IMR-90 (cell line): Measurements from ENCODE around the gene TRIM24. TPM values are rescaled to one million over a fixed set of nuclear protein-coding genes. Genes with fewer than 3 reads are reported as not detected.

ENCODE experiments used
- ATAC-seq: fragments of 200-7000 bp; cut with Tn5 transposase; 2 replicates; pipeline ENCODE4 v1.9.1; 2020; ENCODE audit warnings: low read depth, mild to moderate bottlenecking, moderate library complexity
- BruUV-seq: library from RNA; stranded (reverse); fragments of 400-500 nt; replicated peaks from 2 replicates; lab custom pipeline; 2021; lab: Mats Ljungman, UMichigan
- CTCF ChIA-PET: fragments of 300-600 bp; formaldehyde crosslinking; extraction: SDS; loops from one replicate; lab custom pipeline; 2021; ENCODE audit warnings: antibody characterized with exemption; lab: Yijun Ruan, JAX
- POLR2A ChIA-PET: fragments of 300-600 bp; sonication (Branson Sonifier 250); formaldehyde crosslinking; loops from one replicate; lab custom pipeline; 2022; ENCODE audit warnings: antibody characterized with exemption; ENCODE audit not compliant: unreplicated experiment; lab: Charles Lee
- DNase-seq: peaks from one replicate; pipeline ENCODE4 v3.0.0; 2013
- H2AFZ ChIP-seq: replicated peaks from 2 replicates; pipeline ENCODE3; 2013; ENCODE audit warnings: low read length, mild to moderate bottlenecking; ENCODE audit not compliant: poor library complexity
- H2AK5ac ChIP-seq: 2 replicates; pipeline ENCODE4 v1.6.1; 2013; ENCODE audit warnings: low read depth, low read length, inconsistent platforms
- H2AK9ac ChIP-seq: replicated peaks from 2 replicates; pipeline ENCODE3; 2013; ENCODE audit warnings: mild to moderate bottlenecking, low read depth, low read length, moderate library complexity; ENCODE audit not compliant: poor library complexity
- H2BK120ac ChIP-seq: 2 replicates; pipeline ENCODE4 v1.6.1; 2013; ENCODE audit warnings: low read depth, low read length, inconsistent platforms
- H2BK15ac ChIP-seq: 3 replicates; pipeline ENCODE4 v1.6.1; 2013; ENCODE audit warnings: low read depth, low read length, inconsistent platforms
- H2BK20ac ChIP-seq: 2 replicates; pipeline ENCODE4 v1.6.1; 2013; ENCODE audit warnings: low read depth, mild to moderate bottlenecking, inconsistent platforms, low read length, moderate library complexity
- H2BK5ac ChIP-seq: 2 replicates; pipeline ENCODE4 v1.6.1; 2013; ENCODE audit warnings: mild to moderate bottlenecking, low read depth, low read length, inconsistent platforms; ENCODE audit not compliant: poor library complexity, severe bottlenecking
- H3K14ac ChIP-seq: replicated peaks from 2 replicates; pipeline ENCODE4 v1.6.1; 2013; ENCODE audit warnings: low read depth, low read length, inconsistent platforms
- H3K18ac ChIP-seq: 2 replicates; pipeline ENCODE4 v1.6.1; 2013; ENCODE audit warnings: low read depth, low read length, control low read depth
- H3K23ac ChIP-seq: 2 replicates; pipeline ENCODE4 v1.6.1; 2013; ENCODE audit warnings: low read depth, low read length, inconsistent platforms
- H3K27ac ChIP-seq: 2 replicates; pipeline ENCODE4 v1.5.1; 2013; ENCODE audit warnings: mild to moderate bottlenecking, control low read depth, low read length; ENCODE audit not compliant: insufficient read depth
- H3K27me3 ChIP-seq: 2 replicates; pipeline ENCODE4 v1.6.1; 2013; ENCODE audit warnings: low read length; ENCODE audit not compliant: control insufficient read depth, insufficient read depth
- H3K36me3 ChIP-seq: 2 replicates; pipeline ENCODE4 v1.6.1; 2013; ENCODE audit warnings: low read length, mixed read lengths; ENCODE audit not compliant: control insufficient read depth, insufficient read depth
- H3K4ac ChIP-seq: 2 replicates; pipeline ENCODE4 v1.6.1; 2013; ENCODE audit warnings: low read depth, low read length, inconsistent platforms
- H3K4me1 ChIP-seq: 2 replicates; pipeline ENCODE4 v1.6.1; 2013; ENCODE audit warnings: low read length, mixed read lengths; ENCODE audit not compliant: control insufficient read depth, insufficient read depth
- H3K4me2 ChIP-seq: 2 replicates; pipeline ENCODE4 v1.6.1; 2013; ENCODE audit warnings: low read depth, mild to moderate bottlenecking, control low read depth, low read length, moderate library complexity
- H3K4me3 ChIP-seq: 2 replicates; pipeline ENCODE4 v1.5.1; 2013; ENCODE audit warnings: low read depth, mild to moderate bottlenecking, control low read depth, low read length, moderate library complexity; ENCODE audit not compliant: insufficient read depth
- H3K56ac ChIP-seq: 2 replicates; pipeline ENCODE4 v1.6.1; 2013; ENCODE audit warnings: low read length, inconsistent platforms; ENCODE audit not compliant: insufficient read depth; ENCODE audit errors: extremely low read depth
- H3K79me1 ChIP-seq, 2 experiments: 2 replicates each; pipeline ENCODE4 v1.6.1; 2013; ENCODE audit warnings: low read length in 2 of 2, inconsistent platforms in 1 of 2, low read depth in 1 of 2
- H3K9ac ChIP-seq: 2 replicates; pipeline ENCODE4 v1.6.1; 2013; ENCODE audit warnings: low read depth, low read length, control low read depth
- H3K9me1 ChIP-seq: 2 replicates; pipeline ENCODE4 v1.6.1; 2013; ENCODE audit warnings: low read length, inconsistent platforms; ENCODE audit not compliant: insufficient read depth
- H3K9me3 ChIP-seq: 2 replicates; pipeline ENCODE4 v1.6.1; 2013; ENCODE audit warnings: low read length; ENCODE audit not compliant: control insufficient read depth, insufficient read depth
- H4K20me1 ChIP-seq: 2 replicates; pipeline ENCODE4 v1.6.1; 2013; ENCODE audit warnings: low read length, inconsistent platforms; ENCODE audit not compliant: insufficient read depth
- H4K5ac ChIP-seq: 2 replicates; pipeline ENCODE4 v1.6.1; 2013; ENCODE audit warnings: mild to moderate bottlenecking, low read depth, low read length, control low read depth
- H4K8ac ChIP-seq, 2 experiments: 2 replicates each; pipeline ENCODE4 v1.6.1; 2013; ENCODE audit warnings: low read depth in 2 of 2, low read length in 2 of 2, control low read depth in 1 of 2, inconsistent platforms in 1 of 2
- H4K91ac ChIP-seq: 2 replicates; pipeline ENCODE4 v1.6.1; 2013; ENCODE audit warnings: low read depth, low read length, inconsistent platforms; ENCODE audit not compliant: insufficient read depth
- BHLHE40 ChIP-seq: fragments of 150-350 bp; IDR thresholded peaks from 2 replicates; pipeline ENCODE4 v1.6.1; 2016; ENCODE audit warnings: mild to moderate bottlenecking, low read depth, low read length
- CEBPB ChIP-seq: IDR thresholded peaks from 2 replicates; pipeline ENCODE4 v1.6.1; 2012; ENCODE audit warnings: low read depth, low read length, improper control_type of control experiment
- CHD1 ChIP-seq: IDR thresholded peaks from 2 replicates; pipeline ENCODE4 v1.6.1; 2012; ENCODE audit warnings: low read depth, low read length, improper control_type of control experiment
- FOS ChIP-seq: fragments of 150-350 bp; IDR thresholded peaks from 2 replicates; pipeline ENCODE4 v1.6.1; 2016; ENCODE audit warnings: low read depth, low read length
- MAFK ChIP-seq: IDR thresholded peaks from 2 replicates; pipeline ENCODE4 v1.6.1; 2012; ENCODE audit warnings: low read depth, low read length, improper control_type of control experiment
- MAZ ChIP-seq: IDR thresholded peaks from 2 replicates; pipeline ENCODE4 v1.6.1; 2012; ENCODE audit warnings: low read depth, mild to moderate bottlenecking, low read length, improper control_type of control experiment, moderate library complexity, borderline replicate concordance
- MXI1 ChIP-seq: IDR thresholded peaks from 2 replicates; pipeline ENCODE4 v1.6.1; 2012; ENCODE audit warnings: low read depth, mild to moderate bottlenecking, low read length, moderate library complexity, borderline replicate concordance
- NFE2L2 ChIP-seq: fragments of 150-350 bp; IDR thresholded peaks from 2 replicates; pipeline ENCODE4 v1.6.1; 2016; ENCODE audit warnings: low read depth, mild to moderate bottlenecking, low read length
- POLR2A ChIP-seq: IDR thresholded peaks from 2 replicates; pipeline ENCODE4 v1.6.1; 2012; ENCODE audit warnings: mild to moderate bottlenecking, low read depth, low read length
- RAD21 ChIP-seq: IDR thresholded peaks from 2 replicates; pipeline ENCODE4 v1.6.1; 2012; ENCODE audit warnings: low read length, improper control_type of control experiment
- RCOR1 ChIP-seq: IDR thresholded peaks from 2 replicates; pipeline ENCODE4 v1.6.1; 2012; ENCODE audit warnings: mild to moderate bottlenecking, low read length, improper control_type of control experiment; ENCODE audit not compliant: insufficient replicate concordance
- RFX5 ChIP-seq: IDR thresholded peaks from 2 replicates; pipeline ENCODE4 v1.8.0; 2012; ENCODE audit warnings: low read depth, mild to moderate bottlenecking, low read length, moderate library complexity
- SMC3 ChIP-seq: fragments of 150-350 bp; IDR thresholded peaks from 2 replicates; pipeline ENCODE4 v1.6.1; 2016; ENCODE audit warnings: low read depth, mild to moderate bottlenecking, antibody characterized with exemption, low read length, moderate library complexity
- WGBS, 2 experiments: methylation state at CpG; one replicate each; pipeline versions ENCODE4 v1.1.5 to v1.1.7; 2013; ENCODE audit warnings: missing lambda C conversion rate in 2 of 2; ENCODE audit not compliant: insufficient read length in 1 of 2; ENCODE audit errors: extremely low coverage in 2 of 2; 5-methylcytosine and 5-hydroxymethylcytosine counted together
- dilution Hi-C: fragments of 300-500 bp; cut with HindIII; formaldehyde crosslinking; loops from one replicate; pipeline ENCODE4 v1.14.3; 2018; ENCODE audit warnings: low sequenced_read_pairs; ENCODE audit not compliant: unreplicated experiment
- in situ Hi-C: fragments of 300-500 bp; cut with MboI; formaldehyde crosslinking; loops from 3 replicates; pipeline ENCODE4 v1.14.3; 2019; ENCODE audit warnings: low sequenced_read_pairs, inconsistent platforms, mixed read lengths
- intact Hi-C: fragments of 100-400 bp; cut with micrococcal nuclease; formaldehyde crosslinking; loops from 2 replicates; pipeline ENCODE4 v1.10.0; 2022
- polyA plus RNA-seq, 3 experiments: library from polyadenylated mRNA; depleted of rRNA; stranded (reverse); fragments of >200 nt; gene quantifications; 2 replicates each; pipeline ENCODE4 v1.2.3, GENCODE V29; 2012; ENCODE audit warnings: low replicate concordance in 1 of 3
- total RNA-seq: library from RNA; depleted of rRNA; stranded (reverse); fragments of >200 nt; gene quantifications from 2 replicates; pipeline ENCODE4 v1.2.3, GENCODE V29; 2012

Gene TRIM24
- total and polyA plus RNA-seq, 2 of the 4 experiments (the other 2 are of a cell fraction) = 4.1 to 5.7 TPM

DNA sequence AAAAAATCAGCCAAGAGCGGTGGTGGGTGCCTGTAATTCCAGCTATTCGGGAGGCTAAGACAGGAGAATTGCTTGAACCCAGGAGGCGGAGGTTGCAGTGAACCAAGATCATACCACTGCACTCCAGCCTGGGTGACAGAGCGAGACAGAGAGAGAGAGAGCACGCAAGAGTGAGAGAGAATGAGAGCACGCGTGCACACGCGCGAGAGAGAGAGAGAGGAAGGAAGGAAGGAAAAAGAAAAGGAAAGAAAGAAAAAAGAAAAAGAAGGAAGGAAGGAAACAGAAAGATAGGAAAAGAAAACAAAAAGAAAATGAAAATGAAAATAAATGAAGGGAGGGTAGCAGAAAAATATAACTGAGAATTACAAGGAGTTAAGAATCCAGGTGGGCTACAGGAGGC is 158.4 kb downstream of the TRIM24 start:
- H2BK15ac ChIP-seq = no peak overlapping the region
- H3K9me3 ChIP-seq = peaks cover 3% of the 10 kb centered on the region; the same call in 1 of the 2 replicates
- no peak overlapping the region for H2BK5ac ChIP-seq
- H2BK120ac ChIP-seq = no peak overlapping the region
- no peak overlapping the region for H2AK5ac ChIP-seq
- no peaks in the 10 kb centered on the region for H3K36me3 ChIP-seq
- H4K91ac ChIP-seq = no peak overlapping the region
- no peak overlapping the region for H3K23ac ChIP-seq
- no peaks in the 10 kb centered on the region for H3K9me1 ChIP-seq
- H4K5ac ChIP-seq = no peak overlapping the region
- no peaks in the 10 kb centered on the region for H3K27me3 ChIP-seq
- no peak overlapping the region for H3K27ac ChIP-seq
- no peaks in the 10 kb centered on the region for H4K20me1 ChIP-seq
- no CpG with 5 or more reads among the region's 10 CpGs for WGBS, 2 experiments
- H3K4me3 ChIP-seq = no peak overlapping the region
- intact Hi-C loops = no loop called here
- H3K56ac ChIP-seq = no peak overlapping the region
- no peak overlapping the region for H3K4me2 ChIP-seq
- no peaks in the 10 kb centered on the region for H3K79me1 ChIP-seq
- ATAC-seq (no peak), DNase-seq (no peak)
- BruUV-seq = no TSS peak
- no peak overlapping the region for H3K4ac ChIP-seq
- dilution Hi-C loops = no loop called here
- TF ChIP-seq FOS = no peak
- TF ChIP-seq RCOR1 = no peak
- TF ChIP-seq NFE2L2 = no peak
- no peak for TF ChIP-seq MAFK
- no peak for TF ChIP-seq RAD21
- TF ChIP-seq MAZ = no peak
- TF ChIP-seq CHD1 = no peak
- no peak for TF ChIP-seq POLR2A
- no peak for TF ChIP-seq MXI1
- no peak for TF ChIP-seq CEBPB
- no peak for TF ChIP-seq BHLHE40
- no peak for TF ChIP-seq RFX5
- TF ChIP-seq SMC3 = no peak
- no peak overlapping the region for H4K8ac ChIP-seq
- CTCF ChIA-PET = no interaction called here
- H2AK9ac ChIP-seq = no peak overlapping the region
- in situ Hi-C loops = no loop called here
- no peak overlapping the region for H3K14ac ChIP-seq
- no peak overlapping the region for H2AFZ ChIP-seq
- no peak overlapping the region for H2BK20ac ChIP-seq
- H3K4me1 ChIP-seq = no peaks in the 10 kb centered on the region
- no peak overlapping the region for H3K9ac ChIP-seq
- H3K18ac ChIP-seq = no peak overlapping the region
- POLR2A ChIA-PET = no interaction called here
